Measurements from ENCODE around the gene MYO1E.

The MYO1E gene

DNA sequence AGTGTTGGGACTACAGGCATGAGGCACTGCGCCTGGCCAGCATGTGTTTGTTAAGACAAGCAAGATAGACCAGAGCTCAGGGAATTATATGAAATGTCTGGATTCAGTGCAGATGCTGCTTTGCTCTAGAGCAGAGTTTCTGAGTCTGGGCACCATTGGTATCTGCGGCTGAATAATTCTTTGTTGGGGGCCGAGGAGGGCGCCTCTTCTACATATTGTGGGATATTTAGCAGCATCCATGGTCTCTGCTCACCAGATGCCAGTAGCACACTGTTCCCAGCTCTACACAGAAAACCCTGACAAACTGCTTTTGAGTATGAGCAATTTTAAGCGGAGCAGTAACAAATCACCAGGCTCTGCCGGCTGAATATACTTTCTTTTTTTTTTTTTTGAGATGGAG, 169.7 kb downstream of the MYO1E start:
- no peak for DNase-seq (ENCODE audit: low read depth in 1 of 2, low spot score in 1 of 2)

DNA sequence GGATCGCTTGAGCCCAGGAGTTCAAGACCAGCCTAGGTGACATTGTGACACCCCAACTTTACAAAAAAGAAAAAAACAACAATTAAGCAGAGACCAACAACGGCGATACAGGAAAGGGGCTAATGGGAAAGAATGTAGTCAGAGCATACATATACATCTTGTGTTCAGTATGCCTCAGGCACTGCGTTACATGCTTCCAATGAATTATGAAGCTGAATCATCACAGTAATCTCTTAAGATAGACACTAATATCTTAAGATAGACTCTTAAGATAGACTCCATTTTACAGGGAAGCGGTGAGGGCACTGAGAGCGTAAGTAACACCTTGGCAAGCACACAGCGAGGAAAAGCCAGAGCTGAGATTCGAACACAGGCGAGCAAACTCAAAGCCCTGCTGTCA, 172.1 kb downstream of the MYO1E start:
- no peak for DNase-seq (ENCODE audit: low read depth in 1 of 2, low spot score in 1 of 2)

DNA sequence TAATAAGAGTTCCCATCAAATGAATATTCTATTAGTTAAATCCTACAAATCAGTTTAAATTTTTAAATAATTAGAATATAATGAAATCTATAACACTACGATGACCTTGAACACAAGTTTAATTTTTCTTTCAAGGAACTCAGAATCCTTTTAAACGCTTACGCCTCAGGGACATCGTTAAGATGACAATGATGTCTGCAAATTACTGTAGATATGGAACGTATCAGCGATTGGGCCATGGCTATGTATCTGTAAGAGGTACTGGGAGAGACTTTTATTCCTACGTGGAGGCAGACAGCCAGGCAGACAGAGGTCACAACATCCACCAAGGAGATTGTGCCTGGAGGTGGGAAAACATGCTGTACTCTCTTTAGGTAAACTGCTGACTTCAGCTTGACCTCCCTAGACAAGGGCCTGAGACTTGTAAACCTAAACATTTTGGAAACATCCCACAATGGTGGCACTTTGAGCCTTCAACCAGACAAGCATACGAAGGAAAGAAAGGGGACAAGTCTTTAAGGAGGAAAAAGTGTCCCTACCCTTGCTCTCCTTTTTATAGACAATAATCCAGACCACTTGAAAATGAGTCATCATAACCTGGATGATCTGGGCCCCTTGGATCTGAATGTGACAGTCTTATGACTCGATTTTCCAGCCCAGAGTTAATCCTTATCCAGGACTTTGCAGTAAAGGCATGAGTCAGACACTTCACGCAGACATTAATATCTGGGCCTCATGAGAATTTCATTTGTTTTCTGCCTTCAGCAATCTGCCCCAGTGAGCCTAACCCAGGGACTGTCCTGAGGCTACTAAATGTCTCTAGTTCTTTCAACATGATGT, 172.8 kb downstream of the MYO1E start:
- no peak for DNase-seq (ENCODE audit: low read depth in 1 of 2, low spot score in 1 of 2)

GRCh38 chr15:59197454-59197853, 175.2 kb downstream of the MYO1E start:
- no peak for DNase-seq (ENCODE audit: low read depth in 1 of 2, low spot score in 1 of 2)

DNA sequence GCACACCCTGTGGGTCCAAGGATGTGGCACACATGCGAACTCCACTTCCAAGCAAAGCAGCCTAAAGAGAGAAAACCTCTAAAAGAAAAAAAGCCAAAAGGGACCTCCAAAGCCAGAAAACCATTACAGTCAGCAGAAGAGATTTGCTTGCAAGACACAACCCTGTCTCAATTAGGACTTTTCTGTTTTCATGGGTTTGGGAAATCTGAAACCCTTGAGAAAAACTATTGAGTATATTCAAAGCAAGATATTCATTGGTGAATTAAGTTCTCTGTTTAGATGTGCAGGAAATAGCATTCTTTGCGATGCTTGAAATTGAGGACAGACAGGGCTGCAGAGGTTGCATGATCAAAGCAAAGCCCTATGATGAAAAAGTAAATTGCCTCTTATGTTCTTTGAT, 176.3 kb downstream of the MYO1E start:
- no peak for DNase-seq (ENCODE audit: low read depth in 1 of 2, low spot score in 1 of 2)

DNA sequence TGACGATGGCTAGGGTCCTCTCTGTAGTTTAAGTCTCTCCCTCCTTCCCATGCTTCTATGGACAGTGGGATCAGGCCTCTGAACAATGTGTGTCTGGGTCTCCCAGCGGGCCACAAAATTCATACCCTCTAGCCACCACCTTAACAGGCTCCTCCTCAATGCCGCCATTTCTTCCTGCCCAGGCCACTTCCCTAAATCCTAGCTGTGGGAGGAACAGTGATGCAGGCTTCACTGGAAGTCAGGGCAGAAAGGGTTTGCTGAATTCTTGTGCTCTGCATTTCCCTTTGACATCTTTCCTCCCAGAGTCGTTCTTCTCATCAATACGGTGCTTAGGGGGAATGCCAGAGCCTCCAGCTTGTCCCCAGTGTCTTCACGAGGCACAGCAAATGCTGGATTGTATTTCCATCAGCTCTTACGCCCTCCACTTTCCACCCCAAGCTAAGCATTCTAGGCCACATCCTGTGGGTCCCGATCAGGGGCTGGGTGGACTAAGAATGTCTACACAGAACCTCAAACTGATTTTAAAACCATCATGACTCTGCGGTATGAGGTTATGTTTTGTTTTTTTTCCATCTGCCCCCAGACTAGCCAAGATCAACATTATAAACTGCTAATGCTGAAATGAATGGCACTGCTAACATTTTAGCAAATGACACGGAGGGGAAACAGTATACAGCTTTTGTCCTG, 177.9 kb downstream of the MYO1E start:
- DNase-seq (ENCODE audit: low read depth in 1 of 2, low spot score in 1 of 2), result no peak

- DNase-seq (ENCODE audit: low read depth in 1 of 2, low spot score in 1 of 2), result no peak
Measured at GRCh38 chr15:59191855-59192237, 180.8 kb downstream of the MYO1E start.

GRCh38 chr15:59190291-59190690, 182.4 kb downstream of the MYO1E start:
- no peak for DNase-seq (ENCODE audit: low read depth in 1 of 2, low spot score in 1 of 2)

- DNase-seq (ENCODE audit: low read depth in 1 of 2, low spot score in 1 of 2), result no peak
Measured at GRCh38 chr15:59189241-59189640, 183.4 kb downstream of the MYO1E start.

GRCh38 chr15:59186501-59186900, 186.2 kb downstream of the MYO1E start:
- DNase-seq (ENCODE audit: low read depth in 1 of 2, low spot score in 1 of 2), result no peak

DNA sequence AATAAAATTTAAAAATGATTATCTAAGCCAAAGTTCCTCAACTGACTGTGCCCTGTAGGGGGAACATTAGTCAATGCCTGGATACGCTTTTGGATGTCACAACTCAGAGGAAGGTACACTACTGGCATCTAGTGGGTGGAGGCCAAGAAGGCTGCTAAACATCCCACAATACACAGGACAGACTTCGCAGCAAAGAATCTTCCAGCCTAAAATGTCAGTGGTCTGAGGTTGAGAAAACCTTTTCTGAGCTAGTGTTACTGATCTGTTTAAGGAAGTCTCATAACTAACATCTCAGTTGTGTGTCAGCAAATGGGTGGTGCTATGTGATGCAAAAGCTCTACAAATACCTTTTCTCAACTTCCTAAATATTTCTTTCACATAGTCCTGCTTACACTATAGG, 186.9 kb downstream of the MYO1E start:
- no peak for DNase-seq (ENCODE audit: low read depth in 1 of 2, low spot score in 1 of 2)

- DNase-seq (ENCODE audit: low read depth in 1 of 2, low spot score in 1 of 2), result no peak
Measured at GRCh38 chr15:59180945-59181600, 191.6 kb downstream of the MYO1E start.

- no peak for DNase-seq (ENCODE audit: low read depth in 1 of 2, low spot score in 1 of 2)
Measured at GRCh38 chr15:59179717-59180116, 193.0 kb downstream of the MYO1E start.

GRCh38 chr15:59178151-59178695, 194.4 kb downstream of the MYO1E start:
- no peak for DNase-seq (ENCODE audit: low read depth in 1 of 2, low spot score in 1 of 2)

DNA sequence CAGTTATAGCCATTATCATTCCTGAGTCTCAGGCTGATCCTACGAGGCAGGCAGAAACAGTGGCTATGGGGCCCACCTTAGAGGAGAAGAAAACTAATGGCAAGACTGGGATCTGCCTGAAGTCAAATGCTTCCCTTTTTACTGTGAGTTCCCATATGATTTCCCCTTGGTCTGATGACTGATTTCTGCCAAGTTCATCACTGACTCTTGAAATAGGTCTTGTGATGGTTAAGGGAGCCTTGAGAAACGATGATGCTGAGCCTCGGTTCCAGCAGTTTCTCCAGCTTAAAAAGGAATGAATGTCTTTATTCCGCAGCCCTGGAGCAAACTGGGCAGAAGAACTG, 195.4 kb downstream of the MYO1E start:
- no peak for DNase-seq (ENCODE audit: low read depth in 1 of 2, low spot score in 1 of 2)

DNA sequence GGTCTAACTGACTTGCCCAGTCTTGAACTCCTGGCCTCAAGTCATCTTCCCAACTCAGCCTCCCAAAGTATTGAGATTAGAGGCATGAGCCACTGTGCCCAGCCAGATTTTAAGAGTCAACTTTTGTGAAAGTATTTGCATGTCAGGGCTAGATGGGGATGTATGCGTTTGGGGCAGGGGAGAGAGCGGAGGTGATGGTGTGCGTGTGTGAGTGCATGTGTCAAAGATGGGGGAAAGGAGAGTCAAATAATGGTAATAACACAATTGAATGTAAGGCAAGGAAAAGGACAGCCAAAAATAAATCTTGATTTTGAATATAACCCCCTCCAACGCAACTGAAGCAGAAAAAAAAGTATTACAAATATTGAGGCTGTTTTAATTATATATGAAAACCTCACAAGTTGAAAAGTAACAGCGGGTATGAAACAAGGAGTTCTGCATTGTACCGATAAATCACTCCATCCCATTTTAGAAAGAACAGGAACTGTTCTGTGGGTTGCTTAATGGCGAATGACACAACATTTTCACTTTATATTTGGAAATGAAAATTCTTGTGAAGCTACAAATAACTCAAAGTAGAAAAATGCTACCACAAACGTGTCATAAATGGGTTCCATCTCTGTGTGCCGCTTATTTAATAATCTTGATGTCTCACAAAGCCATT, 195.9 kb downstream of the MYO1E start:
- DNase-seq (ENCODE audit: low read depth in 1 of 2, low spot score in 1 of 2), result no peak

- DNase-seq (ENCODE audit: low read depth in 1 of 2, low spot score in 1 of 2), result peak in 1 of 2 donors; percentile 6
Measured at GRCh38 chr15:59174835-59175831, 197.5 kb downstream of the MYO1E start.

- DNase-seq (ENCODE audit: low read depth in 1 of 2, low spot score in 1 of 2), result no peak
Measured at GRCh38 chr15:59174151-59174834, 198.4 kb downstream of the MYO1E start.

DNA sequence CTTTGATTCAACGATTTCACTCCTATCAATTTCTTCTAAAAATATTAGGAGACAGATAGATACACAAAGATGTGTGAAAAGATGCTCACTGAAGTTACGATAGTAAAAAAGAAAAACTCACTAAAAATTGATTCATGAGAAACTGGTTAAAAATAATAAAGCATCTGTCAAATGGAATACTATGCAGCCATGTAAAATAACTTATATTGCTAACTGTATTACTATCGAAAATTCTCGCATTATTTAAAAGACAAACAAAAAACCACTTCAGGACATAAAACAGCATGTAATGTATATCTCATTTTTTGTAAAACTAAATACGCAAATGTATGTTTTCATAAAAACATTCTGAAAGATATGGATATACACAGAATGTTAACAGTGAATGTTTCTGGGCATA, 199.5 kb downstream of the MYO1E start:
- DNase-seq (ENCODE audit: low read depth in 1 of 2, low spot score in 1 of 2), result no peak
